KOPT-K1 (cell line): ENCODE data around the gene PTPRG.

Experiments used
- H3K27ac ChIP-seq: fragments of 200-600 bp; sonication (generic); 2 replicates; pipeline ENCODE4 v1.5.1; 2016; ENCODE audit warnings: antibody characterized with exemption, mild to moderate bottlenecking, low read depth, low read length; ENCODE audit not compliant: poor library complexity, severe bottlenecking
- H3K36me3 ChIP-seq: fragments of 200-600 bp; sonication (generic); 2 replicates; pipeline ENCODE4 v1.5.1; 2017; ENCODE audit warnings: antibody characterized with exemption, mild to moderate bottlenecking, low read length, moderate library complexity; ENCODE audit not compliant: insufficient read depth
- H3K9me3 ChIP-seq: fragments of 200-600 bp; sonication (generic); 2 replicates; pipeline ENCODE4 v1.5.1; 2017; ENCODE audit warnings: antibody characterized with exemption, low read length, mild to moderate bottlenecking; ENCODE audit not compliant: insufficient read depth, poor library complexity, severe bottlenecking

PTPRG gene

DNA sequence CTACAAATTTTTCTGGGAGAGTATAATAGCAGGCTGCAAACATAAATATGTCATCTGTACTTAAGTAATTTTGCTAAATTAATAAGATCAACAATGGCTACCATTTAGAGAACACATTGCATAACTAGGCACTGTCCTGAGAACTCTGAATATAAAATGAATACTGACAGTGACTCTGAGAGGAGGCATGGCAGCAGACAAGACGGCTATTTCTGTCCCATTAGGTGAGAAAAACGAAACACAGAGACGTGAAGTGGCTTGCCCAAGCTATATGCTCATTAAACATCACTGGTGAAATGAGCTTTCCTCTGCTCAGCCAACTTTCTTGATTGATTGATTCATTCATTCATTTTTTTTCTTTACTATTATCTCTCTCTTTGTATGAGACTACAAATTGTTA is 384.3 kb downstream of the PTPRG start:
- Histone ChIP-seq H3K27ac (no peak overlapping the region), H3K9me3 (no peaks in the 10 kb centered on the region), H3K36me3 (no peaks in the 10 kb centered on the region)

- Histone ChIP-seq H3K36me3 (no peaks in the 10 kb centered on the region), H3K9me3 (no peaks in the 10 kb centered on the region), H3K27ac (no peak overlapping the region)
These were observed 385.4 kb downstream of the PTPRG start for GRCh38 chr3:61946570-61947324.

- Histone ChIP-seq H3K9me3 (no peaks in the 10 kb centered on the region), H3K27ac (no peak overlapping the region), H3K36me3 (no peaks in the 10 kb centered on the region)
These were observed 386.1 kb downstream of the PTPRG start for GRCh38 chr3:61947456-61947855.

GRCh38 chr3:61948699-61949305 is 387.4 kb downstream of the PTPRG start:
- Histone ChIP-seq H3K27ac (no peak overlapping the region), H3K36me3 (no peaks in the 10 kb centered on the region), H3K9me3 (no peaks in the 10 kb centered on the region)

- Histone ChIP-seq H3K36me3 (no peaks in the 10 kb centered on the region), H3K27ac (no peak overlapping the region), H3K9me3 (no peaks in the 10 kb centered on the region)
These were observed 392.7 kb downstream of the PTPRG start for GRCh38 chr3:61954097-61954540.

- H3K27ac ChIP-seq = no peak overlapping the region
- H3K36me3 ChIP-seq = no peaks in the 10 kb centered on the region
- H3K9me3 ChIP-seq = no peaks in the 10 kb centered on the region
These were observed 394.1 kb downstream of the PTPRG start for GRCh38 chr3:61955483-61955882.

DNA sequence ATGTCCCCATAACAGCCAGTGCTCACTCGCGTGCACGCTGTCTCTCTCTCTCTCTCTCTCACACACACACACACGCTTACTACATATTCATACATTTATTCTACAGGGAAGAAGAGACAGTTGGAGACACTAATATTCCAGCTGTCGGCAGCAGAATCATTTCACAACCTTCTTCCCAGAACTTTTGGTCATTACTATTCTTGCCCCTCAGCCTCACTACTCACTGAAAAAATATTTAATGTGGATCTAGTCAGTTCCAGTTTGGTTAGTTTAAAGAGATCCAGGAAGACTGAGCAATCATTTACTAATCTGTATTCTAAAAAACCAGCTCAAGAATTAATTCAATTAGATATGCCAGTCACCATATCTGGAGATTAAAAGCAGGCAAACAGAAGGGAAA is 394.9 kb downstream of the PTPRG start:
- H3K36me3 ChIP-seq = no peaks in the 10 kb centered on the region
- no peaks in the 10 kb centered on the region for H3K9me3 ChIP-seq
- no peak overlapping the region for H3K27ac ChIP-seq

- Histone ChIP-seq H3K36me3 (no peaks in the 10 kb centered on the region), H3K9me3 (no peaks in the 10 kb centered on the region), H3K27ac (no peak overlapping the region)
These were observed 395.9 kb downstream of the PTPRG start for GRCh38 chr3:61957259-61957658.

DNA sequence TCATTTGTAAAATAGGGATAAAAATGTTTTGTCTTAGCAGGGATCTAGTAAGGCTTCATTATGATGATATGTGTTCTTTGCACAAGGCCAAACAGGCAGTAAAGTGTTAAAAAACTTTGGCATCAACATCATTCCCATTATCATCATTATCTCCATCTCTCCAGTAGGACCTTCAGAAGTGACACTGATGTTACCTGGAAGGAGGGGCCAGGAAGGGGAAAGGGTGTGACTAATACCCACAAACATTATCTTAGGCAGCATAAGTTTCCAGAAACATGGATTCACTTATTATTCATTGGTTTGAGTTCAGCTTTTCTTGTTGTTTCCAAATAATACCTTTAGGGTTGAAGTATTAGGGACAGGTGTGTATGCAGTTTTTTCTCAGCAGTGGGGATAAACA is 399.6 kb downstream of the PTPRG start:
- no peaks in the 10 kb centered on the region for H3K36me3 ChIP-seq
- H3K27ac ChIP-seq = no peak overlapping the region
- no peaks in the 10 kb centered on the region for H3K9me3 ChIP-seq

DNA sequence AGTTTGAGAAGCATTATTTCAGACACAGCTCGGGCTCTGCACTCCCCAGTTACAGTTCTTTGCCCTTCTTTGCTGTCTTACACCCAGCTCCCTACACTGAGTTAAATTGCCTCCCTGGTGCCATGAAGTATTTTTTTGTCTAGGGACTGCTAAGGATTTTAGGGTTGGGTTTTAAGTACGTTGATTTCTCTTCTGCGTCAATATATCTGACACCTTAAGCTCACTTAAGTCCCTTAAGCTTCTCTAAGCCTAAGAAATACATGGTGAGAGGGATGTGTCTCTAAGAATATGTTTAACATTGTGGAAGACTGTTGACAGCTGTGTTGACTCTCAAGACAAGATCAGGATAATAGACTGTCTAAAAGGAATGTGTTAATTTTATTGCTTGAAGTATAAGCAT is 400.5 kb downstream of the PTPRG start:
- H3K36me3 ChIP-seq = no peaks in the 10 kb centered on the region
- H3K27ac ChIP-seq = no peak overlapping the region

GRCh38 chr3:61964566-61964965 is 403.2 kb downstream of the PTPRG start:
- Histone ChIP-seq H3K9me3 (no peaks in the 10 kb centered on the region), H3K27ac (no peak overlapping the region), H3K36me3 (no peaks in the 10 kb centered on the region)

More for the DNA sequence above, 400.5 kb downstream of the PTPRG start:
- no peaks in the 10 kb centered on the region for H3K9me3 ChIP-seq

DNA sequence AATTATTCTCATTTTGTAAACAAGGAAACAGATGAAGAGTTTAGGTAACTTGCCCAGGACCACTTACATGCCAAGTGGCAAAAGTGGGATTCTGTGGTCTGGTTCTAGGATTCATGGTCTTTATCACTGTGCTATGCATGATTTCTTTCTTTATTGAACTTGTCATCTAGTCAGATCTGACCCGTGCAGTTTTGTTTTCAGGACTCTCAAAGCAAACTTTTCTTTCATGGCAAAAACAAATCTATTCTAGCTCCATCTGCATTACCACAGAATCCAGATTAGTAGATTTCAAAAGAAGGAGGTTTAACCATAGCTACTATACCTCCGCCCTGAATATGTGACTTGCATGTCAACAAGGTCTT is 404.4 kb downstream of the PTPRG start:
- H3K9me3 ChIP-seq = no peaks in the 10 kb centered on the region
- no peak overlapping the region for H3K27ac ChIP-seq
- H3K36me3 ChIP-seq = no peaks in the 10 kb centered on the region

DNA sequence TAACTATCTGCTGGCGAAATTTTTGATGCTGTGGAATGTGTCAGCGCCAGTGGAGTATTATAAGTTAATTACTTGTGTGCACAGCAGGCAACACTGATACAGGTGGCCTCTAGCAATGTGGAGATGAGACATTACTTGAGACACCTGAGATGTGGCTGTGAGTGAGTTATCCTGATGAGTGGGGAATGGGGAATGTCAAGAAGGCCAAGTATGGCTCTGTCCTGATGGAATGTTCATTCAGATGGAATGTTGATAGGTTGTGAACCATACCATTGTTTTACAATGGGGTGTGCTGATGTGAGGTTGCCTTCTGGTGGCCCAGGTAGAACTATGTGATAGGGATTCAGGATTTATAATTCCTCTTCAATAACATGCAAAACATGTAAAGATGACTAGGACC is 404.8 kb downstream of the PTPRG start:
- H3K9me3 ChIP-seq = no peaks in the 10 kb centered on the region
- no peak overlapping the region for H3K27ac ChIP-seq
- H3K36me3 ChIP-seq = no peaks in the 10 kb centered on the region

DNA sequence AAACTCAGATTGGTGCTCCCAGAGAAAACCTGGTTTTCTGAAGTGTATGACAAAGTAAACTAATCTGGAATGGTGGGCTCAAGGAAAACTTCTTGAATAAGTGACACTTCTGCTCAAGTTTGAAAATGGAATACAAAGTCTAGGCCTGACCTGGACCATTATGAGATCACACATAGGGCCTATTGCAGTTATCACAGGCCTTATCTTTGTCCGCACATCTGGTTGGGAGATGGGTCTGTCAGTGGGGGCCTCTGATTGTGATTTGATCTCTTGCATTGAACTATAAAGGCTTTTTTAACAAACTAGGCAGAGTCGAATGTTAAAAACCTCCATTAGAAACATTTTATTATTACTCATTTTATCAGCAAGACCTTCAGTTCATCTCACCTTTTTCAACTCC is 405.6 kb downstream of the PTPRG start:
- no peaks in the 10 kb centered on the region for H3K36me3 ChIP-seq
- H3K27ac ChIP-seq = no peak overlapping the region
- no peaks in the 10 kb centered on the region for H3K9me3 ChIP-seq

DNA sequence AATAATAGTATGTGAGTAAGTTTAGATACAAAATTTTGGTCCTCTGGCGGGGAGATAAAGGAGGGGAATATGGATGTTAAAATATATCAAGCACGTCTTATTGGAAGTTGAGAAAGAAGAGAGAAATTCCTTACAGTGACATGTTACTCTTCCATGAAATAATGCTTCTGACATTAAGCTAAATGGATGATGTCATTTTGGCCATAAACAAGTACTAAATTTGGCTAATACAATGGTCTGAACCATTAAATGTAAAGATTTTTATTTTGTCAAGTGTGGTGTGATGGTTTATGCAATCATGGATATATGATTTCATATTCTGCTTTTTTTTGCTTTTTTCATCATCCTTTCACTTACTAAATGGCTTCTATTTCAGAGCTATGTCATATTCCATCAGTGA is 406.6 kb downstream of the PTPRG start:
- no peaks in the 10 kb centered on the region for H3K36me3 ChIP-seq

DNA sequence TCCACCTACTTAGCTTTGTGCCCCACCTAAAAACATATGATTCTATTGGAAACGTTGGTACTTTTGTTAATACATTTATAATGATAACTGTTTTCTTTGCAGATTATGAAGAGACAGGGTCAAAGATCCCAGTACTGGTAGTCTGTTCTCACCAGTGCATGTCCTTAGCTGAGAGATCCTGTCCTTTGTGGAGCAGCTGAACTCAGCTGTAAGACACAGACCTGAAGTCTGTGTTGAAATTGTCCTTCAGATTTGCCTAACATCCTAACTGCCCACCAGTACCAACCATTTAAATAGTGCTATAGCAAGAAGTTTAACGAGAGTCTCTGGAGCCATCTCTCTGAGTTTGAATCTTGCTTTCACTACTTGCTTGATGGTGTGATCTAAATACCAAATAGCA is 413.3 kb downstream of the PTPRG start:
- no peak overlapping the region for H3K27ac ChIP-seq
- H3K36me3 ChIP-seq = no peaks in the 10 kb centered on the region
- H3K9me3 ChIP-seq = no peaks in the 10 kb centered on the region

More for the DNA sequence above, 406.6 kb downstream of the PTPRG start:
- no peak overlapping the region for H3K27ac ChIP-seq
- H3K9me3 ChIP-seq = no peaks in the 10 kb centered on the region
